Measurements from ENCODE around the gene PLXNA4. TPM values are rescaled to one million over a fixed set of nuclear protein-coding genes. Genes with fewer than 3 reads are reported as not detected.

Gene PLXNA4
- total RNA-seq, 1 donor from 2014 or later = 6.8 TPM

- DNase-seq = peak; percentile 31
These were observed 463.6 kb downstream of the PLXNA4 start for GRCh38 chr7:132112657-132113056.

GRCh38 chr7:132112106-132112505 is 464.2 kb downstream of the PLXNA4 start:
- DNase-seq = no peak

- no peak for DNase-seq
These were observed 465.6 kb downstream of the PLXNA4 start for GRCh38 chr7:132110692-132111091.

- DNase-seq = no peak
These were observed 466.5 kb downstream of the PLXNA4 start for GRCh38 chr7:132109769-132110168.

GRCh38 chr7:132108563-132108962 is 467.7 kb downstream of the PLXNA4 start:
- no peak for DNase-seq

GRCh38 chr7:132106491-132106890 is 469.8 kb downstream of the PLXNA4 start:
- DNase-seq = no peak

GRCh38 chr7:132105096-132105495 is 471.2 kb downstream of the PLXNA4 start:
- no peak for DNase-seq

GRCh38 chr7:132103718-132104117 is 472.6 kb downstream of the PLXNA4 start:
- DNase-seq = no peak

GRCh38 chr7:132102942-132103341 is 473.3 kb downstream of the PLXNA4 start:
- DNase-seq = no peak

- no peak for DNase-seq
These were observed 473.9 kb downstream of the PLXNA4 start for GRCh38 chr7:132102391-132102790.

- DNase-seq = no peak
These were observed 475.3 kb downstream of the PLXNA4 start for GRCh38 chr7:132100981-132101380.

- no peak for DNase-seq
These were observed 475.8 kb downstream of the PLXNA4 start for GRCh38 chr7:132100483-132100882.

- DNase-seq = no peak
These were observed 477.1 kb downstream of the PLXNA4 start for GRCh38 chr7:132099163-132099562.

- DNase-seq = no peak
These were observed 477.9 kb downstream of the PLXNA4 start for GRCh38 chr7:132098327-132098726.

GRCh38 chr7:132097550-132098134 is 478.6 kb downstream of the PLXNA4 start:
- DNase-seq = no peak

- no peak for DNase-seq
These were observed 481.0 kb downstream of the PLXNA4 start for GRCh38 chr7:132095111-132095765.

- DNase-seq = no peak
These were observed 484.2 kb downstream of the PLXNA4 start for GRCh38 chr7:132092106-132092505.

- DNase-seq = no peak
These were observed 484.6 kb downstream of the PLXNA4 start for GRCh38 chr7:132091706-132092105.

GRCh38 chr7:132090444-132090843 is 485.8 kb downstream of the PLXNA4 start:
- DNase-seq = no peak

GRCh38 chr7:132089356-132089755 is 486.9 kb downstream of the PLXNA4 start:
- DNase-seq = no peak

- no peak for DNase-seq
These were observed 488.8 kb downstream of the PLXNA4 start for GRCh38 chr7:132087421-132087820.

GRCh38 chr7:132084776-132085388 is 491.4 kb downstream of the PLXNA4 start:
- DNase-seq = no peak

- no peak for DNase-seq
These were observed 492.6 kb downstream of the PLXNA4 start for GRCh38 chr7:132083537-132084123.

- DNase-seq = no peak
These were observed 493.1 kb downstream of the PLXNA4 start for GRCh38 chr7:132083126-132083525.
